Measurements from ENCODE around the gene DPEP1. TPM values are rescaled to one million over a fixed set of nuclear protein-coding genes. Genes with fewer than 3 reads are reported as not detected.

Gene DPEP1
- total RNA-seq, 1 experiment from 2014 or later = 13.6 TPM

DNA sequence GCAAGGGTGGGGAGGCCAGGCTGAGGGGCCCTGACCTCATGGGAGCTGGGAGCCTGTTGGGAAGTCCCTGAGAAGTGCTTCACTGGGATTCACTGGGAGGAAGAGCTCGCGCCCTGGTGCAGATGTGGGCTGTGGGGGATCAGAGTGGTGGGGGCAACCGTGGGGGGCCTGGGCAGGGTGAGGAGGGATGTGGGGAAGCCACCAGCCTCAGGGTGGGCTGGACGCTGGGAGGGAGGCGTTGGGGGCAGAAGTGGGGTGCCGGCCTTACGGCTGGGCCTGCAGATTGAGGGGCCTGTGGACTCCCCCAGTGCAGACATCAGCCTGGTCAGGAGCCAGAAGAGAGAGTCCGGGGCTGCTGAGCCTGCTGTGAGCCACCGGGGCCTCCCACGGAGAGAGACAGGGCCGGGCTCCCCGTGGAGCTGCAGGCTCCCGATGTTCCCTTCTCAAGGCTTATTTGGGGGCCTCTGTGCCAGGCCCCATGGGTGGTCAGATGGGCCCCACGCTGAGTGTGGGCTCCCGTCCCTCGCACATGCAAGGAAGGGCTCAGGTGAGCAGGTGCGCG lies 7.8 kb downstream of the DPEP1 start:
- Mint-ChIP-seq H3K27me3 (ENCODE audit: low read depth) (peaks cover 9% of the 10 kb centered on the region; the same call in 1 of the 2 replicates), H3K9me3 (no peaks in the 10 kb centered on the region), H3K4me3 (no peak overlapping the region), H3K36me3 (no peaks in the 10 kb centered on the region), H3K4me1 (peaks cover 24% of the 10 kb centered on the region), H3K27ac (peak overlapping the region; percentile 49)
- CTCF ChIA-PET = interaction anchor here (0.9 to 2.1 kb wide), 4 partner anchors 19 to 79 kb away, joined by 3 to 11 read pairs (median 4); no protein-coding TSS in a partner anchor
- ATAC-seq (no peak), DNase-seq (ENCODE audit: low spot score) (no peak)
- no peak for TF ChIP-seq KAT7 (CRISPR knock-in tag; IDR thresholded peaks at IDR 0.05; ENCODE audit: borderline replicate concordance)
- POLR2A ChIA-PET = no interaction called here

DNA sequence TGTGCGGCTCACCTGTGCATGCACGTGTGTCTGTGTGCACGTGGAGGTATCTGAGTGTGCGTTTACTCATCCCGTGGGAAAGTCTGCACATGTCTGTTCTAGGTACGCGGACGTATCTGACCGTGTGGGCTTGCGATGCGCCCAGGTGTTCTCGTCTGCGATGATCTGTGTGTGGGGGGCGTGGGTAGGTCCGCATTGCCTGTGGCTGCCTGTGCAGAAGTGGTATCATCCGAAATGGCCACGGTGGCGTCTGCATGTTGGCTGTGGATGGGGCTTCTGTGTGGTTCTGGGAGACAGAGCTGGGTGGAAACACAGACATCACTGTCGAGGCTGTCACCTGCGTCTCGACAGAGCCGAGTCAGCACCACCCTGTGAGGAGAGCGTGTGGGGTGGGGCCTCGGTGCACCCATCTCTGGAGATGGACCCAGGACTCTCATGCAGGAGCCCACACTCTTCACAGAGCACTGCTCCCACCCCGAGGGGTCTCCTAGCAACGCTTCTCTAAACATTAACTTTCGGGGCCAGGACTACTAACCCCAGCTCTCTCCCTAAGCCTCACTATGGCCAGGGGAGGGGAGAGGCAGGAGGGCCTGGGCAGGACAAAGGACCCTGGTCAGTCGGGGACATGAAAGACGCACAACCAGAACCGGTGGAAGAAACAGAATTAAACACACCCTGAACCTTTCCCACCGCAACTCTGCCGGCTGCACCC lies 8.4 kb downstream of the DPEP1 start:
- POLR2A ChIA-PET = no interaction called here
- H3K27ac Mint-ChIP-seq = peak overlapping the region; percentile 41; the same call in 1 of the 2 replicates

DNA sequence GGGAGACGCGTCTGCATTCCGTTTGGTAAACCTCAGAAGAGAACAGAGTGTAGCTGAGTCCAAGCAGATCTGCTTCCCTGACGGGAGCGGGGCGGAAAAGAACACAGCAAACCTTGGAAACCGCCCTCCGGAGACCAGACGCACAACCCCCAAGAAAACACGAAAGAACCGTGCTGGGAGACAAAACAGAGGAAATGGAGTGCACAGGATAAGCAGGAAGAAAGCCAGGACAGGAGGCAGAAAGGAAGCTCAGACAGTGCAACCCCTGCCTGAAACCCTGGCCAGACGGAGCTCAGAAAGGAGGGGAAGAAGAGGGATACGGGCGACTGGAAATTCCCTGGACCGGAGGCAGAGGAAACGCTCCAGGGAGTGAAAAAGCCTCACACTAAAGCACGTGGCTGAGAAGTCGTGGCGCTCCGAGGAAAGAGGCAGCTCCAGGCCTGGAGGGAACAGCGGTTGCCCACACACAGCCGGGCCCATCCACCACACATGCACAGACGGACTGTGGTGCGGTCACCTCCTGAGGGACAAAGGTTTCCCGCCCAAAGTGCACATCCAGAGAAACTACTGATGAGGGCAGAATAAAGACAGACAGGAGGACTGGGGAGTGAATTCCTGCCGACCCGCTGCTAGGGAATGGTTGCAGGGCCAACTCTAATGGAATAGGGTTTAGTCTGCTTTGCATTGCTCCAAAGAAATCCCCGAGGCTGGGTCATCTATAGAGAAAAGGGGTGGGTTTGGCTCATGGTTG lies 10.2 kb downstream of the DPEP1 start:
- H3K4me1 Mint-ChIP-seq = peaks cover 24% of the 10 kb centered on the region
- H3K4me3 Mint-ChIP-seq = no peak overlapping the region
- H3K36me3 Mint-ChIP-seq = no peaks in the 10 kb centered on the region
- peak; percentile 19; the same call in 1 of the 2 replicates for ATAC-seq
- no peak for DNase-seq (ENCODE audit: low spot score)
- ChIA-PET CTCF (interaction anchor here (1.2 to 3.6 kb wide), 5 partner anchors 9 to 48 kb away, joined by 3 to 14 read pairs (median 7); partner anchors contain the start of gene CPNE7), POLR2A (interaction anchor here (0.6 kb wide), 1 partner anchor 58 kb away, joined by 3 read pairs; no protein-coding TSS in a partner anchor)
- peak overlapping the region; percentile 16; the same call in 1 of the 2 replicates for H3K27ac Mint-ChIP-seq
- H3K27me3 Mint-ChIP-seq (ENCODE audit: low read depth) = peaks cover 9% of the 10 kb centered on the region; the same call in 1 of the 2 replicates
- H3K9me3 Mint-ChIP-seq = no peaks in the 10 kb centered on the region
- TF ChIP-seq TEAD1 (CRISPR knock-in tag; IDR thresholded peaks at IDR 0.05) = no peak
- TF ChIP-seq, protein P1, sequence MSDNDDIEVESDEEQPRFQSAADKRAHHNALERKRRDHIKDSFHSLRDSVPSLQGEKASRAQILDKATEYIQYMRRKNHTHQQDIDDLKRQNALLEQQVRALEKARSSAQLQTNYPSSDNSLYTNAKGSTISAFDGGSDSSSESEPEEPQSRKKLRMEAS (CRISPR knock-in tag; IDR thresholded peaks at IDR 0.05) = peak; percentile 57; the same call in 1 of the 2 replicates

More for the DNA sequence above, 8.4 kb downstream of the DPEP1 start:
- Mint-ChIP-seq H3K4me3 (no peak overlapping the region), H3K4me1 (peaks cover 24% of the 10 kb centered on the region), H3K9me3 (no peaks in the 10 kb centered on the region), H3K27me3 (ENCODE audit: low read depth) (peaks cover 9% of the 10 kb centered on the region; the same call in 1 of the 2 replicates), H3K36me3 (no peaks in the 10 kb centered on the region)
- DNase-seq (ENCODE audit: low spot score) (no peak), ATAC-seq (no peak)
- TF ChIP-seq TP53 (CRISPR knock-in tag; IDR thresholded peaks at IDR 0.05) (no peak), SOX15 (CRISPR knock-in tag; IDR thresholded peaks at IDR 0.05) (no peak)
- CTCF ChIA-PET = interaction anchor here (0.9 to 1.9 kb wide), 3 partner anchors 20 to 22 kb away, joined by 3 to 7 read pairs (median 3); no protein-coding TSS in a partner anchor

DNA sequence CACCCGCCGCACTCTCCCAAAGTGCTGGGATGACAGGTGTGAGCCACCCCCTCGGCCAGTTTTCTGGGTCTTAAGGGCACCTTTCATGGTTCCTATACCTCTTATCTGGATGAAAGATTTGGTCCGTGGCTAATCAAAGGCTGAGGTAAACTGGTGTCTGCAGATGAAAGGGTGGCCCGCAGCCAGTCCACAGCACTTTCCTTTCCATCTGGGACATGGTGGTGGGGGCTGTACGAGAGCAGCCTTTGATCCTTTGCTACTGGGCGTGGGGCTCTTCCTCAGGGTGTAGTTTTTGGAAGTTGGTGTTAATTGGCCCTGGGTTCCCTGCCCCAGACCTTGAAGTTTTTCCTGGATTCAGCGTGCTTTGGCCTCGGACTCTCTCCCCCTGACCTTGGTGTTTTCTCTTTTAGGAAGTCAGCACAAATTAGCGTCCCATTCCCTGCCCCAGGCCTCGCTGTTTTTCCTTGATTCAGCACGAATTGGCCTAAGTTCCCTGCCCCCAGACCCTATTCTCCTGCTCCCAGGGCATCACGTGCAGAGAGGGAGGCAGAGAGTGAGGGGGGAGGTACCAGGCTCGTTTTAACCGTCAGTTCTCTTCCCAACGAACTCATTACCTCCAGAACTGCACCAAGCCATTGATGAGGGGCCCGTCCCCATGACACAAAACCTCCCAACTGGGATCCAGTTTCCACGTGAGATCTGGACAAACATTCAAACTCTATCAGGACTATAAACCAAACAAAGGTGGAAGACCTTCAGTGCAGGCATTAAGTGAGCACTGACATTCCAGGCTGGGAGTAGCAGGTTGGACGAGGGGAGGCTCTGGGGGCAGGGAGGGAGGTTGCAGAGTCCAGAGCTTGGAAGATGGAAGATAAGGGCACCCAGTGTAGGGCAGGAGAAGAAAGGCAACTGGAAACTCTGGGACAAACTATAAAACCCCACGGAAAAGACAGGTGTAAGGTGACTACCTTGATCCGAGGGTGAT lies 11.6 kb downstream of the DPEP1 start:
- H3K4me3 Mint-ChIP-seq = no peak overlapping the region
- H3K36me3 Mint-ChIP-seq = no peaks in the 10 kb centered on the region
- peaks cover 1% of the 10 kb centered on the region; the same call in 1 of the 2 replicates for H3K9me3 Mint-ChIP-seq
- TF ChIP-seq, protein P2, sequence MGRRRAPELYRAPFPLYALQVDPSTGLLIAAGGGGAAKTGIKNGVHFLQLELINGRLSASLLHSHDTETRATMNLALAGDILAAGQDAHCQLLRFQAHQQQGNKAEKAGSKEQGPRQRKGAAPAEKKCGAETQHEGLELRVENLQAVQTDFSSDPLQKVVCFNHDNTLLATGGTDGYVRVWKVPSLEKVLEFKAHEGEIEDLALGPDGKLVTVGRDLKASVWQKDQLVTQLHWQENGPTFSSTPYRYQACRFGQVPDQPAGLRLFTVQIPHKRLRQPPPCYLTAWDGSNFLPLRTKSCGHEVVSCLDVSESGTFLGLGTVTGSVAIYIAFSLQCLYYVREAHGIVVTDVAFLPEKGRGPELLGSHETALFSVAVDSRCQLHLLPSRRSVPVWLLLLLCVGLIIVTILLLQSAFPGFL (CRISPR knock-in tag; IDR thresholded peaks at IDR 0.05; ENCODE audit: borderline replicate concordance) = no peak
- TF ChIP-seq CREM (CRISPR knock-in tag; IDR thresholded peaks at IDR 0.05) (no peak), ZNF317 (CRISPR knock-in tag; IDR thresholded peaks at IDR 0.05; ENCODE audit: borderline replicate concordance, low read depth) (no peak), ZNF232 (CRISPR knock-in tag; IDR thresholded peaks at IDR 0.05) (no peak)
- TF ChIP-seq, protein P3, sequence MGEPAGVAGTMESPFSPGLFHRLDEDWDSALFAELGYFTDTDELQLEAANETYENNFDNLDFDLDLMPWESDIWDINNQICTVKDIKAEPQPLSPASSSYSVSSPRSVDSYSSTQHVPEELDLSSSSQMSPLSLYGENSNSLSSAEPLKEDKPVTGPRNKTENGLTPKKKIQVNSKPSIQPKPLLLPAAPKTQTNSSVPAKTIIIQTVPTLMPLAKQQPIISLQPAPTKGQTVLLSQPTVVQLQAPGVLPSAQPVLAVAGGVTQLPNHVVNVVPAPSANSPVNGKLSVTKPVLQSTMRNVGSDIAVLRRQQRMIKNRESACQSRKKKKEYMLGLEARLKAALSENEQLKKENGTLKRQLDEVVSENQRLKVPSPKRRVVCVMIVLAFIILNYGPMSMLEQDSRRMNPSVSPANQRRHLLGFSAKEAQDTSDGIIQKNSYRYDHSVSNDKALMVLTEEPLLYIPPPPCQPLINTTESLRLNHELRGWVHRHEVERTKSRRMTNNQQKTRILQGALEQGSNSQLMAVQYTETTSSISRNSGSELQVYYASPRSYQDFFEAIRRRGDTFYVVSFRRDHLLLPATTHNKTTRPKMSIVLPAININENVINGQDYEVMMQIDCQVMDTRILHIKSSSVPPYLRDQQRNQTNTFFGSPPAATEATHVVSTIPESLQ (CRISPR knock-in tag; IDR thresholded peaks at IDR 0.05) = no peak
- POLR2A ChIA-PET = no interaction called here
- DNase-seq (ENCODE audit: low spot score) (no peak), ATAC-seq (no peak)
- H3K4me1 Mint-ChIP-seq = peaks cover 20% of the 10 kb centered on the region
- CTCF ChIA-PET = interaction anchor here (2.2 to 3.6 kb wide), 2 partner anchors 10 to 16 kb away, joined by 13 to 14 read pairs; no protein-coding TSS in a partner anchor
- H3K27me3 Mint-ChIP-seq (ENCODE audit: low read depth) = peaks cover 9% of the 10 kb centered on the region; the same call in 1 of the 2 replicates
- no peak overlapping the region; the same call in 1 of the 2 replicates for H3K27ac Mint-ChIP-seq

All from WTC11 (cell line).